Chondrocyte (in vitro differentiated cells): ENCODE data around the gene SSTR1. TPM values are rescaled to one million over a fixed set of nuclear protein-coding genes. Genes with fewer than 3 reads are reported as not detected.

ENCODE experiments used
- DNase-seq: peaks from one replicate; pipeline ENCODE4 v3.0.0; 2021; ENCODE audit warnings: mixed read lengths, low spot score
- H3K27ac Mint-ChIP-seq: one replicate; pipeline ENCODE4 v1.8.0; 2021; ENCODE audit warnings: mild to moderate bottlenecking, moderate library complexity, mixed read lengths; ENCODE audit not compliant: unreplicated experiment
- H3K27me3 Mint-ChIP-seq: 2 replicates; pipeline ENCODE4 v1.8.0; 2021; ENCODE audit warnings: low read depth, mixed read lengths
- H3K36me3 Mint-ChIP-seq: 2 replicates; pipeline ENCODE4 v1.8.0; 2021; ENCODE audit warnings: low read depth, mixed read lengths
- H3K4me1 Mint-ChIP-seq: 2 replicates; pipeline ENCODE4 v1.8.0; 2021; ENCODE audit warnings: low read depth, mild to moderate bottlenecking, mixed read lengths
- H3K4me3 Mint-ChIP-seq: one replicate; pipeline ENCODE4 v1.8.0; 2021; ENCODE audit warnings: mild to moderate bottlenecking, moderate library complexity, mixed read lengths; ENCODE audit not compliant: unreplicated experiment
- H3K9me3 Mint-ChIP-seq: 2 replicates; pipeline ENCODE4 v1.8.0; 2021; ENCODE audit warnings: low read depth, mixed read lengths
- CTCF ChIP-seq: fragments of 200-600 bp; sonication (generic); IDR thresholded peaks from 2 replicates; pipeline ENCODE4 v1.5.0; 2021; ENCODE audit warnings: antibody characterized with exemption, mild to moderate bottlenecking, moderate library complexity
- total RNA-seq: library from RNA; stranded (reverse); gene quantifications from 3 replicates; pipeline ENCODE4 v1.2.1, GENCODE V29; 2021

SSTR1 gene
- total RNA-seq, 1 donor from 2014 or later = not detected

DNA sequence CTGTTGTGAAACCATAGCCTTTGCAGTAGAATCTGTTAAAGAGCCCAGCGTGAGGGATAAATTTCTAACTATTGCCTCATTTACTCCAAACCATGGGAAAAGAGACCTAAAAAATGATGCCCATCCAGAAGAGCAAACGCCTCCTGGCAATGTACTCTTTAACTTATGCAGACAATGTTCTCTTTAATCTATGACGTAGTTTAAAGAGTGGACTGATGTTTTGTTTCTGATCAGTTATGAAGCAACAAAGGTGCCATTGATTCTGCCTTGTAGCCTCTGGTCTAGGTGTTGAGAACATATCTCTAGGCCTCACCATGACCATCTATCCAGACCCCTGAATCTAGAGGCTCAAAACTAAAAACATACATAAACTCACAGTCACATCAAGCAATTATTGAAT lies 13.4 kb downstream of the SSTR1 start:
- H3K9me3 Mint-ChIP-seq = no peaks in the 10 kb centered on the region
- DNase-seq = no peak
- H3K4me3 Mint-ChIP-seq = no peak overlapping the region
- H3K27ac Mint-ChIP-seq = no peak overlapping the region
- TF ChIP-seq CTCF = no peak
- peaks cover 2% of the 10 kb centered on the region for H3K27me3 Mint-ChIP-seq
- H3K36me3 Mint-ChIP-seq = no peaks in the 10 kb centered on the region
- H3K4me1 Mint-ChIP-seq = no peaks in the 10 kb centered on the region

DNA sequence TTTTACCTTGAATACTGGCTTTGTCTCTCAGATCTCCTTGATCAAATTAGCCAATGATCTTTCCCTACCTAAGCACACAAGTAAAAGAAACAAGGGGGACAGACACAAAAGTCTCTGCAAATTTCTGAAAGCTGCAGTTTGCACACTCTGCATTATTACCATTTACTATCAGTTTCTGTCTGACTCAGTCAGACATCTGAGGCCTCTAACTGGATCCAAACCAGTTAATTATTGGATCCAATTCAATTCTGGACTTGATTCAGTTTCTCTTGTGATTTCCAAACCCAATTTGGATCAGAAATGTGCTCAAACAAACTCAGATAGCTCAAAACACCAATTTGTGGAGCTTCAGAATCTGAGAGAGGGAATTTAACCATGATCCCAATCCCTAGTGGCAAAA lies 16.6 kb downstream of the SSTR1 start:
- no peak overlapping the region for H3K4me3 Mint-ChIP-seq
- no peak overlapping the region for H3K27ac Mint-ChIP-seq
- H3K27me3 Mint-ChIP-seq = peaks cover 1% of the 10 kb centered on the region
- no peaks in the 10 kb centered on the region for H3K9me3 Mint-ChIP-seq
- DNase-seq = no peak
- H3K4me1 Mint-ChIP-seq = no peaks in the 10 kb centered on the region
- no peak for TF ChIP-seq CTCF
- no peaks in the 10 kb centered on the region for H3K36me3 Mint-ChIP-seq

- Mint-ChIP-seq H3K27me3 (peaks cover 2% of the 10 kb centered on the region), H3K27ac (no peak overlapping the region), H3K36me3 (no peaks in the 10 kb centered on the region), H3K4me1 (no peaks in the 10 kb centered on the region), H3K4me3 (no peak overlapping the region), H3K9me3 (no peaks in the 10 kb centered on the region)
- no peak for TF ChIP-seq CTCF
- no peak for DNase-seq
Measured at GRCh38 chr14:38225946-38226345, 18.2 kb downstream of the SSTR1 start.

DNA sequence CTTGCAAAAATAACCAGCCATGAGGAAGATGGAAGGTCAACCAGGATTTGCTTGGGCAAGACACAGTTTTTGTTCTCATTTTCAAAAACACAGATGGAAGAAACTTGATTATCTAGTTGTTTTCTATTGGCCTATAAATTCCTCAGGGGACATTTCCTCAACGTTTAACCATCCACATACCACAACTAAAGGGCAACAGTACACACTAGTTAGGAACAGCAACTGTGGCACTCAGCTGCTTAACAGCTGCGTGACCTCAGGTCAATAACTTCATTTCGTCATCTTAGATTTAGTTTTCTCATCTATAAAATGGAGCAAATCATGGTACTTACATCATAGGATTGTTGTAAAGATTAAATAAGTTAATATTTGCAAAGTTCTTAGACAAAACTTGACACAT lies 18.7 kb downstream of the SSTR1 start:
- Mint-ChIP-seq H3K27ac (no peak overlapping the region), H3K9me3 (no peaks in the 10 kb centered on the region), H3K4me3 (no peak overlapping the region), H3K4me1 (no peaks in the 10 kb centered on the region), H3K27me3 (peaks cover 6% of the 10 kb centered on the region), H3K36me3 (no peaks in the 10 kb centered on the region)
- TF ChIP-seq CTCF = no peak
- no peak for DNase-seq

- Mint-ChIP-seq H3K4me1 (no peaks in the 10 kb centered on the region), H3K27me3 (peaks cover 12% of the 10 kb centered on the region), H3K36me3 (no peaks in the 10 kb centered on the region), H3K9me3 (no peaks in the 10 kb centered on the region), H3K4me3 (no peak overlapping the region), H3K27ac (no peak overlapping the region)
- no peak for DNase-seq
- no peak for TF ChIP-seq CTCF
Measured at GRCh38 chr14:38233218-38233617, 25.5 kb downstream of the SSTR1 start.
